ENCODE data around the gene OPA1. TPM values are rescaled to one million over a fixed set of nuclear protein-coding genes. Genes with fewer than 3 reads are reported as not detected.
A peak's percentile ranks its signal among the peaks of the same experiment; 100 is the strongest.

OPA1 gene
- total and polyA plus RNA-seq, 4 donors = 13.2 to 54.5 (median 33.4) TPM

- 15% methylated on average over 2 of the region's 2 CpGs for WGBS
- no peak for DNase-seq (ENCODE audit: low spot score)
- TF ChIP-seq HNF4A (conservative IDR thresholded peaks at IDR 0.05) (peak in 1 of 2 donors; percentile 16), GABPA (IDR thresholded peaks at IDR 0.05 in 1 of 2, conservative IDR thresholded peaks at IDR 0.05 in 1 of 2) (no peak), FOXA2 (IDR thresholded peaks at IDR 0.05) (peak; percentile 41), YY1 (IDR thresholded peaks at IDR 0.05) (peak; percentile 22), JUND (IDR thresholded peaks at IDR 0.05) (peak in 1 of 2 donors; percentile 15), SP1 (IDR thresholded peaks at IDR 0.05) (peak; percentile 41), NR2F2 (IDR thresholded peaks at IDR 0.05) (no peak)
- H3K36me3 ChIP-seq (ENCODE audit: control insufficient read depth in 4 of 4, insufficient read depth in 3 of 4, low read depth in 1 of 4, low read length in 3 of 4) = no peaks in the 10 kb centered on the region
- H3K9ac ChIP-seq (ENCODE audit: low read depth in 1 of 2, low read length in 2 of 2) = no peak overlapping the region
- peaks cover 0 to 13% (median 10%) of the 10 kb centered on the region in 4 donors for H3K4me1 ChIP-seq (ENCODE audit: control insufficient read depth in 4 of 4, insufficient read depth in 4 of 4, low read length in 3 of 4)
- H3K4me3 ChIP-seq (ENCODE audit: low read depth in 1 of 3, low read length in 3 of 3) = no peak overlapping the region
- H3K27ac ChIP-seq (ENCODE audit: low read depth in 1 of 2, low read length in 2 of 2) = no peak overlapping the region
- H3K27me3 ChIP-seq (ENCODE audit: control insufficient read depth in 4 of 4, insufficient read depth in 4 of 4, low read length in 3 of 4) = peaks cover 0 to 5% (median 0%) of the 10 kb centered on the region in 4 donors
- no peaks in the 10 kb centered on the region for H3K9me3 ChIP-seq (ENCODE audit: control insufficient read depth in 4 of 4, low read length in 3 of 4)
These were observed 36.2 kb upstream of the OPA1 start for GRCh38 chr3:193556841-193557240.

GRCh38 chr3:193559100-193559499 is 33.9 kb upstream of the OPA1 start:
- no peak overlapping the region for H3K4me3 ChIP-seq (ENCODE audit: low read depth in 1 of 3, low read length in 3 of 3)
- DNase-seq (ENCODE audit: low spot score) = no peak
- no peak overlapping the region for H3K9ac ChIP-seq (ENCODE audit: low read depth in 1 of 2, low read length in 2 of 2)
- no peaks in the 10 kb centered on the region for H3K9me3 ChIP-seq (ENCODE audit: control insufficient read depth in 4 of 4, low read length in 3 of 4)
- no peak for TF ChIP-seq HNF4A (conservative IDR thresholded peaks at IDR 0.05)
- TF ChIP-seq NR2F2 (IDR thresholded peaks at IDR 0.05) = no peak
- no peak for TF ChIP-seq HNF4G (IDR thresholded peaks at IDR 0.05)
- TF ChIP-seq ATF3 (IDR thresholded peaks at IDR 0.05) = no peak
- TF ChIP-seq GABPA (IDR thresholded peaks at IDR 0.05 in 1 of 2, conservative IDR thresholded peaks at IDR 0.05 in 1 of 2) = no peak
- TF ChIP-seq SP1 (IDR thresholded peaks at IDR 0.05) = no peak
- no peak for TF ChIP-seq REST (IDR thresholded peaks at IDR 0.05)
- TF ChIP-seq EGR1 (IDR thresholded peaks at IDR 0.05; ENCODE audit: low read depth in 2 of 2) = no peak
- TF ChIP-seq ZBTB33 (IDR thresholded peaks at IDR 0.05) = no peak
- no peak for TF ChIP-seq FOXA2 (IDR thresholded peaks at IDR 0.05)
- TF ChIP-seq YY1 (IDR thresholded peaks at IDR 0.05) = no peak
- no peak for TF ChIP-seq RAD21 (IDR thresholded peaks at IDR 0.05)
- TF ChIP-seq TAF1 (conservative IDR thresholded peaks at IDR 0.05) = no peak
- TF ChIP-seq FOXA1 (IDR thresholded peaks at IDR 0.05) = no peak
- TF ChIP-seq JUND (IDR thresholded peaks at IDR 0.05) = no peak
- TF ChIP-seq RXRA (IDR thresholded peaks at IDR 0.05) = no peak
- TF ChIP-seq MAX (IDR thresholded peaks at IDR 0.05) = no peak
- H3K4me1 ChIP-seq (ENCODE audit: control insufficient read depth in 4 of 4, insufficient read depth in 4 of 4, low read length in 3 of 4) = peaks cover 0 to 13% (median 10%) of the 10 kb centered on the region in 4 donors
- H3K36me3 ChIP-seq (ENCODE audit: control insufficient read depth in 4 of 4, insufficient read depth in 3 of 4, low read depth in 1 of 4, low read length in 3 of 4) = no peaks in the 10 kb centered on the region
- H3K27me3 ChIP-seq (ENCODE audit: control insufficient read depth in 4 of 4, insufficient read depth in 4 of 4, low read length in 3 of 4) = peaks cover 0 to 5% (median 0%) of the 10 kb centered on the region in 4 donors
- H3K27ac ChIP-seq (ENCODE audit: low read depth in 1 of 2, low read length in 2 of 2) = no peak overlapping the region
